AG08396 (cell line): ENCODE measurements around the gene MIGA2.
"Not testable (repeated sequence)": the region's sequence is repeated elsewhere in the genome, so short reads cannot be mapped to it uniquely, and the experiment has no call there.

Experiments used
- DNase-seq: peaks from one replicate; pipeline ENCODE4 v3.0.0; 2012; ENCODE audit warnings: low spot score, mixed read lengths

Gene MIGA2

DNA sequence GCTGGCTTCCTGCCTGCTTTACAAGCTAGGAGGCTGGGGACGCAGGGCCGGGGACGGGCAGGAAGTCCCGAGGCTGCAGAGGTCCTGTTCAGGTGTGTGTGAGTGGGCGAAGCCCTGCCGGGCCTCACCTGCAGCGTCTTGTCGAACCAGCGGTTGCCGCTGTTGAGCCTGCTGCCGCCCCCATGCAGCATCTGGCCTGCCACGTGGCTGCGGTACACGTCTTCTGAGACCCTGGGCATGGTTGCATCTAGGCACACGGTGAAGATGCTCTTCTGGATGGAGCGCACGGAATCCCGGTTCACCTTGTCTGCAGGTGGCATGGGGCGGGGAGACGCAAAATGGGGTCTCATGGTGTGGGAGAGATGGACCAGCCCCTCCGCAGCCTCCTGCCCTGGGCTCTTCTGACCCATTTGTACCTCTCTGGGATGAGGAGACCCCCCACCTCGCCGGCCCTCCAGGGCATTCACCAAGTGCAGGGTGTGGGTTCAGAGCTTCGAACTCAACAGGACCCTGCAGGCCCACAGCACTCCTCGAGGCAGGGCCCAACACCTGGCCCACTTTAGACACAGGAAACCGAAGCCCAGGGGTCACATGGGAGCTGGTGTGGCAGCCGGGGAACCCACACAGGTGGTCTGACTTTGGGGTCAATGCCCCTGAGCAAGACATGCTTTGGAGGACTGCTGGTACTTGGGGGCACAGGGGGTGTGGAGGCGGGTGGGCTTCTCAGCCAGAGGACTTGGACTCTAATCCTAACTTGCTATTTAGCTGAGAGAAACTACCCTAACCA lies 64.2 kb downstream of the MIGA2 start:
- DNase-seq = no peak

DNA sequence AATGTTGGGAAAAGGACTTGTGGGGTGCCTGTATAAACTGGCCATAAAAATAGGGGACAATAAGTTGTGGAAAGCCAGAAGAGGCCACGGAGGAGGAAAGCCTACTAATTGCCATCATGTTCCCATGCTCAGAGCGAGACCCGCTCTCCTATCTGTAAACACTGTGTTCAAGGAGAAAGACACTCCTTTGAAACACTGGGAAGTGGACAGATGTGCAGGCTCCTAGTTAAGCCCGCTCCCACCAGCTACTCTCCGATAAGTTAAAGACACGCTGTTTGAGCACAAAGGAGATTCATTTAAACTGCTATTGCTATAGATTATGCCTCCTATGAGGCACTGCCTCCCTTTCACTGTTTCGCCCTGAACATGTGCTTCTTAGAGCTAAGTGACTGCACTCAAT lies 64.9 kb downstream of the MIGA2 start:
- no peak for DNase-seq

DNA sequence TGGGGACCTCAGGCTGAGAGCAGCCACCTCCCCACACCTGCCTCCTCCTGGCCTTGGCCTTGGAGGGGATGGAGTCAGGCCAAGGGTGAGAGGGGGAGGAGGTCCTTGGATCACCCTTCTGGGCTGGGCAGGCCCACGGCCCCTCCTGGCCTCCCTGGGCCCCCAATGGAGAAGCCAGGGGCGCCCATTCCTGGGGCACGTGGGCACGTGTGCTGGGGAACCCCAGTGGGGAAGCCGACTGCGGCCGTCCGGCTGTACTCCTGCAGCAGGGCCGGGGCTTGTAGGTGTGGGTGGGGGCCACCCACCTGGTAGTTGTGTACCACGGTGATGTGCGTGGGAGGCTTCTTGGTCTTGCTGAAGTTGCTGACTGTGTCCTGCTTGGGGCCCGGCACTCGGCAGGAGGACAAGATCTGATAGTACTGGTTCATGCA lies 65.7 kb downstream of the MIGA2 start:
- no peak for DNase-seq

DNA sequence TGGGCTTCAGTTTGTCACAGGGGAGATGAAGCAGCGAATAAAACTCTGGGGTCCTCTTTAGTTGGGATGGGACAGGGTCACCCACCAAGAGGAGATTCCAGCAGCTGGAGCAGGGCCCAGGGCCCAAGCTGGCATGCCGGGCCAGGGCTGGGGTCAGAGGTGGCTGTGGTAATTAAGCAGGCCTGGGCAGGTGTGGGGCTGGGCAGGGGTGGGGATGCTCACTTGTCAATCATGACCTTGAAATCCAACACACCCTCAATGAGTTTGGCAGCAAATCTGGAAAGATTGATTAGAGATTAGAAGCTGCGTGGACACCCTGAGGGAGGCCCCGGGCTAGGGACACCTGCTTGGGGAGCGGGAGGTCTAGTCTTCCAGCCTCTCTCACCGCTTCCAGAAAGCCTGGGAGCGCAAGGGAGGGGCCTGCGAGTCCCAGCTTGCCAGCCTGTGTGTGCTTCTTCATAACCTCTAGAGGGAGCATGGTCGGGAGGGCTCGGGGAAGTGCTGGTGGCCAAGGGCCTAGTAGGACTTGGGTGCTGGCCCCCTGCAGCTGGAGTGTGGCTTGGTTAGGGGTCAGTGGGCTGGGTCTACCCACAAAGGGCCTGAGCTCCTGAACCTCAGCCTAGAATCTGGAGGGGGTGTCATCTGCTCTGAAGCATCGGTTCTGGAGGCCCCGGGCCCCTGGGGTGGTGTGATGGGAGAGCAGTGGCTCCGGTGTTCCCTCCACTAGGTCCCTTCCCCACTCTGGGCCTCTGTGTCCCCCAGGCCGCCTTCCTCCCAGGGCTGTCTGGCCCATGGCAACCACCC lies 66.6 kb downstream of the MIGA2 start:
- DNase-seq = peak; percentile 78

DNA sequence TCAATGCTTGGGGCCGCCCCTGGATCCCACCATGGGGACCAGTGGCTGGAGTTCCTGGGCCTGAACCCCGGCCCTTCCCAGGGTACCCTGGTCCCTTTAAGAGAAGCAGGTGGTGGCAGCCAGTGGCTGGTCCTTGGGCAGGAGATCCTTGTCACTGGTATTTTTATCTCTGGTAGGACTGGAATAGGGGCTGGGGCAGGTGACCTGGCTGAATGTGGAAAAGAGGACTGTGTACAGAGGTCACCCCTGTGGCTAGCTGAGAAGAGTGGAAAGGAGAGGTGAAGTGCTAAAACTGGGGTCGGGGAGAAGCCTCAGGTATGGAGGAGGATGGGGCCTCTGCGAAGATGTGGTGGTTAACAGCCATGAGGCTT lies 67.2 kb downstream of the MIGA2 start:
- DNase-seq = no peak

DNA sequence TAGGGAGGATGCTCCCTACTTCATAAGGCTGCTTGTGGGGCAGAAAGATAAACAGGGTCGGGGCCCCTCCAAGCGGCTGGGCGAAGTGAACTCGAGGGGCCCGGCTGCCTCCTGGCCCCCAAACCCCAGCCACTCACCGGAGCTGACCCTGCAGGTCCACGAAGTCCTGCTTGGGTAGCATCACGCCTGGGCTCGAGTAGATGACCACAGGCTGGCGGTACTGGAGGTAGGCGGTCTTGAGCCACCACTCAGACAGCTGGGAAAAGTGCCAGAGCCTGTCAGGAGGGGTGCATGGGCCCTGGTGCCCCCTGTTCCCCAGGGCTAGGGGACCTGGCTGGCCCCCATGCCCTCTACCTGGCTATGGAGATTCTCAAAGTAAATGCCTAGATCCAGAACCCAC lies 67.6 kb downstream of the MIGA2 start:
- no peak for DNase-seq

DNA sequence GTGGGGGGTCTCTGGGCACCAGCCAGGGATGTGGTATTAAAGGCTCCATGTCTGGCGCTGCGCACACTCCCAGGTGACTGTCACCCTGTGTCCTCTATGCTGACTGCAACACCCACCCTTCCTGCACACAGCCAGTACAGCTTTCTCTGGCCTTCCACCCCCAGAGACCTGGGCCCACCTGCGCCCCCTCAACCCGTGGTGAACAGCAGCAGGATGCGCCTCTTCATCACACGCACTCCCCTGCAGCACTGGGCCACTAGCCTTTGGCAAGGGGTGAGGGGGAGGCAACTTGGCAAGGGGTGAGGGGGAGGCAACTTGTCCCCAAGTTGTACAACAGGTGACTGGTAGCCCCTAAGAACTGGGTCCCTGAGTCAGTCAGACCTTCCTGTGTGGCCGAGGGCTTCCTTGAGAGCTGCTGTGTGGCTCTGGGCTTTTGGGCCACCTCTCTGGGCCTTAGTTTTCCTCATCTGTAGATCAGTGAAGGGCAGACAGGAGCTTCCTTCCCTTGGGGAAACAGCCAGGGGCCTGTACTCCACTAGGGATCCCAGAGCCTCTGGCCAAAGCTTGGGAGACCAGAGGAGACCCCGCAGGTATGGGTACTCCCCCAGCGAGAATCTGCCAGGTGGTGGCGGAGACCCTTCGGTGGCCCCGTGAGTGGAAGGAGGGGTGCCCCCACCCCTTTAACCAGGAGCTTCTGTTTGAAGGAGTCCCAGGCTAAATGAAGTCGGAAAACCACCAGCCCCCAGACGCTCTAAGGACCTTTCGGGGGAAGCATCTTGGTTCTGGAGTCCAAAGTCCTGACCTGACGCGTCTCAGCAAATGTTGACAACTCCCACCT lies 69.7 kb downstream of the MIGA2 start:
- no peak for DNase-seq

DNA sequence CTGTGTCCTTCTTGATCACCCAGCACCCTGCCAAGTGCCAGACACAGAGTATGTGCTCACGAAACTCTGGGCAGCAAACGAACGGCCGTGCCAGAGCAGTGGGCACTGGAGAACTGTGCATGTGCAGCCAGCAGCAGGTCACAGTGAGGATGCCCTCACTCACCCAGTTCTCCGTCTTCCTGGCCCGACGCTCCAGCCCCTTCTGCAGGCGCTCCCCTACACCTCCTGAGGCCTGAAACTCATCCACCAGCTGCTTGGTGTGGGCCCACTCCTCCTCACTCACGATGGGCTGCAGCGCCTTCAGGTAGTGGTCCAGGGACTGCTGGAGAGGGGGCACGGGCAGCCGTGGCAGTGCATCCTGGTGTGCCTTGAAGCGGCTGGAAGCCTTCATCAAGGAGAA lies 71.2 kb downstream of the MIGA2 start:
- no peak for DNase-seq

DNA sequence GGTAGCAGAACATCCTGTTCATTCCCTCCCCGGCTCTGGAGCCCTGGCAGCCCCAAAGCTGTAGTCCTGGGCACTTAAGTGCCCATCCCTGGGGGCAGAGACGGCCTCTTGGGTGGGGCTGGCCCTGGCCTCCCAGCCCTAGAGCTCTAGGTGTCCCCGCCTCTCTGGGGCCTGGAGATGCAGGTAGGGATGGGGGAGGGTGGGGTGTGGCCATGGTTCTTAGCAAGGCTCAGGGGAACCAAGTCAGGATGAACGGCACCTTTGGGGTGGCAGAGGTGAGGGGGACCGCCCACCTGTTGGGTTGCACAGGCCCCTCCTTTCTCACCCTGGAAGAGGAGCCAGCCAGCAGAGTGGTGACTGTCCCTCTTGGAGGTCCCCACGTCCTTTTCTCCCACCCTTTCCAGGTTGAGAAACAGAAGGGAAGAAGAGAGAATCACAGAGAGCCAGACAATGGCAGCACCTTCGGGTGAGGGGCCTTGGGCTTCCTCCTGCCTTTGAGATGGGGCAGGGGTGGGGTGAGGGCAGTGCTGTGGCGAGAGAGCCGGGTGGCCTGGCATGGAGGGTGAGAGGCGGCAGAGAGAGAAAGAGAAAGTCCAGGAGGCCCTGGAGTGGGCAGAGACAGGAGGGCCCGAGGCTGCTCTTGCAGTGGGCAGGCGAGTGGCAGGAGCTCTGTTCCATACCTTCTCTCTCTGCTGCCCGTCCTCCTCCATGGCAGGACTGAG lies 71.8 kb downstream of the MIGA2 start:
- no peak for DNase-seq

DNA sequence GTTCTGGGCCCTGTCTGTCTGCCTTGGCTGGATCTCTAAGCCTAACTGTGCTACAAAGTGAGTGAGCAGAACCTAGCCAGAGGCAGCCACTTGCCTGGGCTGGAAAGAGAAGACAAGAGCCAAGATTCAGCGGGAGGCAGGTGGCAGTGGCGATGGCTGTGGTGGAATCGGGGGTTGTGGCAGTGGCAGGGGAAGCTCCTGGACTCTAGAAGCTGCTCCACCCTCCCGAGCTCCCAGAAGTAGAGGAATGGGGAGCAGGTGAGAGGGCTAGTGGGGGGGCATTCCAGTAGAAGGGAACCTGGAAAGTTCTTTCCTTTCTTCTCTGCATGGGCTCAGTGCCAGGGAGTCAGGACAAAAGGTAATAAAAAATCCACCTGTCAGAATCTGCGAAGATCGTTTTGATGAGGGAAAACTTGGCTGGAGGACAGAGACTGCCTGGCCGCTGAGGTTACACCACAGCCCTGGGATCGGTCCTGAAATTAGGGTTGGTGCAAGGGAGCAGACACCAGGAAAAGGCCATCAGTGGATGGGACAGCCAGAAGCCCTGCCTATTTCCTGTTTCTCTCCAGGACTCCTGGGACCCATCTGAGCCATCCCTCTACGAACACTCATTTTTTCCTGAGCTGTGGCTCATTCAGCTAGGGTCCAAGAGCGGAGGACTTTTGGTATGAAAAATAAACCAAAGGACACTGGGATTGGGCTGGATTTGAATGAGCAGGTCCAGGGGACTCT lies 72.5 kb downstream of the MIGA2 start:
- no peak for DNase-seq

DNA sequence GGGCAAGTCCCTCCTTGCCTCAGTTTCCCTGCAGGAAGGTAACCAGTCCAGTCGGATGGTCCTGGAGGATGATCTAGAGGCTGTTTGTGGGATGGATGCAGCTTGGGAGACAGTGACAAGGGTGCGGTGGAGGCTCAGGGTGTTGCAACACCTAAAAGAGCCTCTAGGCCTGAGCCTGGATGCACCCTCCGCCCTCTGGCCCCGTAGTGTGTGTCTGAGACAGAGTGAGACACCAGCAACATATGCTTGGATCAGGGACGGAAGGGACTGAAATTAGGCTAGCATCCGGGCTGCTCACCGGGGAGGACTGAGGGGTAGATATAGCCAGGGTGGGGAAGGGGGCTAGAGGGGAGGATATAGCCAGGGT lies 73.1 kb downstream of the MIGA2 start:
- DNase-seq = no peak

DNA sequence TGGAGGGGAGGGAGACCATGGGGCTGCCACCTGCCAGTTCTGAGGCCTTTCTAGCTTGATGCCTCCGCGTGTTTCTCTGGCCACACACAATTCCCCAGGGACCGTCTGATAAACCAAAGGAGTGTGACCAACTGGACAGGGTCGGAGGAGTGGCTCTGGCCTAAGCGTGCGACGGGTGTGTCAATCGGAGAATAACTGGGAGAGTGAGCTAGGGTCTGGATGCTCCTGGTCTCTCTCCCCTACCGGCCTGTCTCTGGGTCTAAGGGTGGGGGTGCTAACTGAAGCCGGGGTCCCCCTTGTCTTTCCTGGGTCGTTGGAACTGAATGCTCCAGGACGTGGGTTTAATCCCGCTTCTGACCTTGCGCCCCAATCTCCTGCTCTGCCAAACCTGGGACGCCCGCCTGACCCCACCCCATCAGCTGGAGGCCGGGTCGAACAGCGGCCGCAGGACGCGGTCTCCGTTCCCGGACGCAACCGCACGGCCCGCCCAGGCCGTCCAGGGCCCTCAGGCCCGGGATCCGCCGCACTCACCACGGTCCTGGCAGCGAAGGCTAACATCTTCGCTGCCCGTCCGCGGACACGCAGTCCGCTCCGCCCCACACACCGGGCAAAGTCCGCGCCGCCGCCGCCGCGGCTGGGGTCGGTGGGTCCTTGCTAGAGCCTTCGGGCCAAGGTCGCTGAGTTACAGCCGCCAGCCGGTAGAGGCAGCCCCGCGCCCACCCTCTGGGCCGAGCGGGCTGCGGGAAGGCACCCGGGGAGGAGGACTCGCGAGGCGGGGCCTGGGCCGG lies 73.7 kb downstream of the MIGA2 start:
- DNase-seq = peak; percentile 48

DNA sequence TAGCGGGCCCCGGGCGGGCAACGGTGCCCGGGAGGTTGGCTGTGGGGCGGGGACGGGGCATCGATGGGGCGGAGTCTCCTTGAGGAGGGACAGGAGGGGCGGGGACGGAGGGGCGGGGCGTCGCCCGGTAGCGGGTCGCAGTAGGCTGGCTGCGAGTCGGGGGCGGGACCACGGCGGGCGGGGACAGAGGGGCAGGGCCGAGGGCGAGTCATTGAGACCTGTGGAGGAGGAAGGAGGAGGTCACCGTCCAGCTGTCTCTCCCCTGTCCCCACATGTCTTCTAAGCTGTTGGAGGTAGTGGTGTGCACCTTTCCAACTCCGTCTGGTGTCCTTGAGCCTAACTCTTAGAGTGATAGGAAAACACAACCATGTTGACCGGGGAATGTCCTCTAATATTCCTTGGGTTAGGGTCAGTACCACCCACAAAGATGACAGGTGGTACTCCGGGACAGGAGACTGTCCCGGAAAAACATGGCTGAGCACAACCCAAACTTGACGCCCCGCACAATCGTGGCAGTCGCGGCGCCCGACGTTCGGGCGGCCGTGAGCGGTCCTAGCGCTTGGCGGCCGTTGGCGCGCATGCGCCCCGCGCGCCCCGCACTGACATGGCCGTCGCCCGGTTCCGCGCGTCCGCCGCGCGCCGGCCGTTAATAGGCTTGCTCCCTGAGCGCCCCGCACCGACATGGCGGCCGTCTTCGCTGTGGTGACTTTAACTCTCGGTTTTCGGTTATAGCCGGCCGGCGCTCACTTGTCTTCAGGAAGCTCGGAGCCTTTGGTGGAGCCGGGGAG lies 74.5 kb downstream of the MIGA2 start, which contains the start of the genes CRAT and PTPA:
CRAT (minus strand) TSS at position 54 of the 788 bp plus-strand sequence. CDS start 284 bp downstream, outside the sequence.
PTPA (plus strand) TSS at position 676 of the 788 bp plus-strand sequence. CDS start 186 bp downstream, outside the sequence.
- DNase-seq = peak; percentile 100

DNA sequence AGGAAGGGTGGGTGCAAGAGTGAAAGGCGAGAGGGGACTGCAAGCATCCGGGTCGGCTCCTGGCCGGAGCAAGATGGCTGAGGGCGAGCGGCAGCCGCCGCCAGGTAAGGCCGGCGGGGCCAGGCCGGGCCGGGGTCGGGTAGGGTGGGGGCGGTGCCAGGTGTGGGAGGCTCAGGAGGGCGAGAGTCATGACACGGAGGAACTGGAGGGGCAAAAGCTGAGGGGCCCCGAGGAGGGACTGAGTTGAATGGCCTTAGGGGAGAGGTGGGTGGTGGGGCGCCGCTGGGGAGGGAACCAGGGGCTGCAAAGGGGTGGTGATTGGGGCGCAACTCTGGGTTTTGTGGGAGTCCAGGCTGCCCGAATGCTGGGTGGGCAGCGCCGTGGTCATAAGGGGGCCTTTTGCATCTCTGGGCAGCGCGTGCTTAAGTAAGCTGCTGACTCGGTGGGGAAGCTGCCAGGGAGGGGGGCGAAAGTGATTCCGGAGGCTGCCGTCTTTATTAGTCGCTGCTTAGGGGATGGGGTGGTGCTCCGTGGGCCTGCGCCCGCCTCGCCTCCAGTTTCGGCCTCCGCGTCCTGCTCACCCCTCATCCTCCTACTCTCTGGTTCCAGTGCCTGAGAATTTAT lies 75.2 kb downstream of the MIGA2 start:
- DNase-seq = peak; percentile 48

DNA sequence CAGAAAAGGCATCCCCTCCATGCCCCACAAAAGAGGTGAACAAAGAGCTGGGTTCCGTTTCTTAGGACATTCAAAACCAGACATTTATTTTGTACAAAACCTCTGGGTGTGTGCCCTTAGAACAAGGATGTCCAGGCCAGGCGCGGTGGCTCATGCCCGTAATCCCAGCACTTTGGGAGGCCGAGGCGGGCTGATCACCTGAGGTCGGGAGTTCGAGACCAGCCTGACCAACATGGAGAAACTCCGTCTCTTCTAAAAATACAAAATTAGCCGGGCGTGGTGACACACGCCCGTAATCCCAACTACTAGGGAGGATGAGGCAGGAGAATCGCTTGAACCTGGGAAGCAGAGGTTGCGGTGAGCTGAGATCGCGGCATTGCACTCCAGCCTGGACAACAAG lies 76.1 kb downstream of the MIGA2 start:
- DNase-seq = not testable (repeated sequence)

DNA sequence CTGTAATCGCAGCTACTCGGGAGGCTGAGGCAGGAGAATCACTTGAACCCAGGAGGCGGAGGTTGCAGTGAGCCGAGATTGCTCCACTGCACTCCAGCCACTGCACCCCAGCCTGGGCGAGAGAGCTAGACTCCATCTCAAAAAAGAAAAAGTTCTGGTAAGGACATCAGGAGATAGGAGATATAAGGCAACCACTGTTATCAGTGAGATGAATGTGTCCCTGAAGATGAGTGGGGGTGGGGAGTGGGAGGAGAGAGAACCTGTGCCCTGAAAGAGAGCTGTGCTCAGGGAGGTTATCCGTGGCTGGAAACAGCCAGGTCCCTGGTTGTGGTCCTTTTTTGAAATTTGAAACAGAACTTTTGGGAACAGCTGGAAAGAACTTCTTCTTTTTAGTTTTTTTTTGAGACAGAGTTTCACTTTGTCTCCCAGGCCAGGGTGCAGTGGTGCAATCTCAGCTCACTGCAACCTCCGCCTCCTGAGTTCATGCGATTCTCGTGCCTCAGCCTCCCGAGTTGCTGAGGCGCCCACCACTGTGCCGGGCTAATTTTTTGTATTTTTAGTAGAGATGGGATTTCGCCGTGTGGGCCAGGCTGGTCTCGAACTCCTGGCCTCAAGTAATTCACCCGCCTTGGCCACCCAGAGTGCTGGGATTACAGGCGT lies 77.3 kb downstream of the MIGA2 start:
- DNase-seq = no peak

DNA sequence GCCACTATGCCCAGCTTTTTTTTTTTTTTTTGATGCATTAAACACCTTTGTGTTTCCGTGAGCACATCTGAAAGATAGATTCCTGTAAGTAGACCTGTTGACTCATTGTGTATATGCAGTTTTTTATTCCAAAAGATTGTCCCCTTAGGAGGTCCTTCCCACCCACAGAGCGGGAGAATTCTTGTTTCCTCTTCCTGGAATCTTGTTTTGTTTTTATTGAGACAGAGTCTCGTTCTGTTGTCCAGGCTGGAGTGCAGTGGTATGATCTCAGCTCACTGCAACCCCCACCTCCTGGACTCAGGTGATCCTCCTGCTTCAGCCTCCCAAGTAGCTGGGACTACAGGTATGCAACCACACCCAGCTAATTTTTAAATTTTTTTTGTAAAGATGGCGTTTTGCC lies 82.4 kb downstream of the MIGA2 start:
- no peak for DNase-seq

DNA sequence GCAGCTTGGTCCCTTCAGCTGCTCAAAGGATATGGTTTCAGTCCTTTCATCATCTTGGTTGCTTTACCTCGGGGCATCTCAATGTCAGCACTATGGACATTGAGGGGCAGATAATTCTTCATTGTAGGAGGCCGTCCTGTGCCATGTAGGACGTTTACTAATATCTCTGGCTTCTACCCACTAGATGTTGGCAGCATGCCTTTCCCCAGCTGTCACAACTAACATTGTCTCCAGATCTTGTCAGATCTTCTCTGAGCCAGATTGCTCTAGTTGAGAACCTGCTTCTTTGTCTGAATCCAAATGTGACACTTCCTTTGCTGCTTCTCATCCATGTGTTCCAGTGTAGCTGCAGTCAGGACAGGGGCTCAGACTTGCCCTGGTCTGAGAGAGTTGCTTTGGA lies 85.1 kb downstream of the MIGA2 start:
- DNase-seq = no peak
